ENCODE results near the gene GRID2. TPM values are rescaled to one million over a fixed set of nuclear protein-coding genes. Genes with fewer than 3 reads are reported as not detected.

The GRID2 gene
- total RNA-seq, 1 experiment from 2014 or later, result not detected

DNA sequence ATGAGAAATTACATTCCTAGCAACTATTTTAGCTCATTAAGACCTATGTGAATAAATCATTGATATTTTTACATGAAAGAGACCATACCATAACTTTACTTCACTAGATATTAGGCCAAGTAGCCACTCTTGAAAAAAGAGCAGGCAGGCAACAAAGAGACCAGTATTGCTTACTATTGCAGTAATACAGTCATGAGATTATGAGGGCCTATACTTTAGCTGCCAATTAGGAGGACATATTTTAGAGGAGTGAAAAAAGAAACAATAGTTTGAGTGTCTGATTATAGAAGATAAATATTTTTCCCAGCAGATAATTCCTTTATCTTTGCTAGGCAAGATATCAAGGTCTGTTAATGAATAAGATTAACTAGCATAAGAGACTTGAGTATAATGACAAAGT is 739.0 kb downstream of the GRID2 start:
- no peaks in the 10 kb centered on the region for H3K9me3 ChIP-seq
- Mint-ChIP-seq H3K27ac (ENCODE audit: unreplicated experiment) (no peak overlapping the region), H3K36me3 (ENCODE audit: insufficient read depth, unreplicated experiment) (no peaks in the 10 kb centered on the region), H3K4me3 (ENCODE audit: unreplicated experiment) (no peak overlapping the region), H3K9me3 (ENCODE audit: unreplicated experiment) (no peaks in the 10 kb centered on the region), H3K4me1 (ENCODE audit: low read depth, unreplicated experiment) (no peaks in the 10 kb centered on the region), H3K27me3 (ENCODE audit: insufficient read depth, unreplicated experiment) (no peaks in the 10 kb centered on the region)
- H3K4me3 ChIP-seq (ENCODE audit: low read depth, low read length), result no peak overlapping the region
- ChIA-PET POLR2A (no interaction called here), CTCF (no interaction called here)
- DNase-seq, result no peak
- TF ChIP-seq, protein P1, sequence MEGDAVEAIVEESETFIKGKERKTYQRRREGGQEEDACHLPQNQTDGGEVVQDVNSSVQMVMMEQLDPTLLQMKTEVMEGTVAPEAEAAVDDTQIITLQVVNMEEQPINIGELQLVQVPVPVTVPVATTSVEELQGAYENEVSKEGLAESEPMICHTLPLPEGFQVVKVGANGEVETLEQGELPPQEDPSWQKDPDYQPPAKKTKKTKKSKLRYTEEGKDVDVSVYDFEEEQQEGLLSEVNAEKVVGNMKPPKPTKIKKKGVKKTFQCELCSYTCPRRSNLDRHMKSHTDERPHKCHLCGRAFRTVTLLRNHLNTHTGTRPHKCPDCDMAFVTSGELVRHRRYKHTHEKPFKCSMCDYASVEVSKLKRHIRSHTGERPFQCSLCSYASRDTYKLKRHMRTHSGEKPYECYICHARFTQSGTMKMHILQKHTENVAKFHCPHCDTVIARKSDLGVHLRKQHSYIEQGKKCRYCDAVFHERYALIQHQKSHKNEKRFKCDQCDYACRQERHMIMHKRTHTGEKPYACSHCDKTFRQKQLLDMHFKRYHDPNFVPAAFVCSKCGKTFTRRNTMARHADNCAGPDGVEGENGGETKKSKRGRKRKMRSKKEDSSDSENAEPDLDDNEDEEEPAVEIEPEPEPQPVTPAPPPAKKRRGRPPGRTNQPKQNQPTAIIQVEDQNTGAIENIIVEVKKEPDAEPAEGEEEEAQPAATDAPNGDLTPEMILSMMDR (IDR thresholded peaks at IDR 0.05; ENCODE audit: insufficient read depth in 1 of 2, low read depth in 1 of 2, low read length in 1 of 2, severe bottlenecking in 1 of 2, unreplicated experiment in 1 of 2), result no peak
- no peaks in the 10 kb centered on the region for H3K36me3 ChIP-seq (ENCODE audit: control insufficient read depth, insufficient read depth, low read length)
- intact Hi-C loops (cut with micrococcal nuclease; ENCODE audit: unreplicated experiment), result no loop called here
- no peaks in the 10 kb centered on the region for H3K4me1 ChIP-seq
- H3K27me3 ChIP-seq (replicated peaks; ENCODE audit: control insufficient read depth, insufficient read depth, low read length), result no peaks in the 10 kb centered on the region
- BruUV-seq (replicated peaks), result no TSS peak

DNA sequence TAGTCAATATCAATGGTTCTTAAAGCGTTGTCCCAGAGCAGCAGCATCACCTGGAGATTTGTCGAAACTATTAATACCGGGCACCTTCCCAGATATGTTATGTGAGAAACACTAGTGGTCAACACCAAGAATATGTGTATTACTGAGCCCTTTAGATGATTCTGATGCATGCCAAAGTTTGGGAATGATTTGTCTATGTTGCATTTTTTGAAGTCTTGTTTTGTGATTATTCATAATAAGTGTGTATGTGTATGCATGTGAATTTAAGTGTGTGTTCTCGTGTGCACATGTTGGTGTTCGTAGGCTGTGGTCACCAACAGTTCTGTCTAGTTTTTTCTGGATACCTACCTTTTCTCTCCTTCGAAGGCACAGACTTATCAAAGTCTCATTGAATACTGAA is 749.4 kb downstream of the GRID2 start:
- H3K36me3 ChIP-seq (ENCODE audit: control insufficient read depth, insufficient read depth, low read length), result no peaks in the 10 kb centered on the region
- Mint-ChIP-seq H3K36me3 (ENCODE audit: insufficient read depth, unreplicated experiment) (no peaks in the 10 kb centered on the region), H3K27ac (ENCODE audit: unreplicated experiment) (no peak overlapping the region), H3K9me3 (ENCODE audit: unreplicated experiment) (no peaks in the 10 kb centered on the region), H3K27me3 (ENCODE audit: insufficient read depth, unreplicated experiment) (no peaks in the 10 kb centered on the region), H3K4me1 (ENCODE audit: low read depth, unreplicated experiment) (no peaks in the 10 kb centered on the region), H3K4me3 (ENCODE audit: unreplicated experiment) (no peak overlapping the region)
- TF ChIP-seq, protein P1 (IDR thresholded peaks at IDR 0.05; ENCODE audit: insufficient read depth in 1 of 2, low read depth in 1 of 2, low read length in 1 of 2, severe bottlenecking in 1 of 2, unreplicated experiment in 1 of 2), result no peak
- H3K9me3 ChIP-seq, result no peaks in the 10 kb centered on the region
- DNase-seq, result no peak
- H3K4me3 ChIP-seq (ENCODE audit: low read depth, low read length), result no peak overlapping the region
- intact Hi-C loops (cut with micrococcal nuclease; ENCODE audit: unreplicated experiment), result no loop called here
- no peaks in the 10 kb centered on the region for H3K4me1 ChIP-seq
- no peaks in the 10 kb centered on the region for H3K27me3 ChIP-seq (replicated peaks; ENCODE audit: control insufficient read depth, insufficient read depth, low read length)
- BruUV-seq (replicated peaks), result no TSS peak
- ChIA-PET CTCF (no interaction called here), POLR2A (no interaction called here)

DNA sequence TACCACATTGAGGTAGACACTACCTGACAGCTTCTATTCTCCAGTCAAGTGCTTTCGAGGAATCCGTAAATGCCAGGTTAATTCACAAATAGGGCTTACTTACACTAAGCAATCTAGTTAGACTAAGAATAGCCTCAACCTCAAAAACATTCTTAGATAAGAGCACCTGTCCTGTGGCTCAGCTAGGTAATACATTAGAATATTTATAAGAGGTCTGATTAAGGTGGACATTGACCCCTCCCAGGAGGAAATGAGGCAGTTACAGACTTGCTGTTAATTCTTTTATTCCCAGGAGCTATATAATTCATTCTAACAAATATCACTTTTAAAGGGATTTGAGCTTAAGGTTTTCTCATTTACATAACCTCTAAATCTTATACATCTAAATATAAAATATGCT is 758.1 kb downstream of the GRID2 start:
- TF ChIP-seq, protein P1 (IDR thresholded peaks at IDR 0.05; ENCODE audit: insufficient read depth in 1 of 2, low read depth in 1 of 2, low read length in 1 of 2, severe bottlenecking in 1 of 2, unreplicated experiment in 1 of 2), result no peak
- BruUV-seq (replicated peaks), result no TSS peak

More for the DNA sequence above, 758.1 kb downstream of the GRID2 start:
- Histone ChIP-seq H3K4me3 (ENCODE audit: low read depth, low read length) (no peak overlapping the region), H3K27me3 (replicated peaks; ENCODE audit: control insufficient read depth, insufficient read depth, low read length) (no peaks in the 10 kb centered on the region), H3K9me3 (no peaks in the 10 kb centered on the region), H3K36me3 (ENCODE audit: control insufficient read depth, insufficient read depth, low read length) (no peaks in the 10 kb centered on the region), H3K4me1 (no peaks in the 10 kb centered on the region)
- no peak for DNase-seq
- no peaks in the 10 kb centered on the region for H3K9me3 Mint-ChIP-seq (ENCODE audit: unreplicated experiment)
- ChIA-PET CTCF (no interaction called here), POLR2A (no interaction called here)
- H3K4me1 Mint-ChIP-seq (ENCODE audit: low read depth, unreplicated experiment), result no peaks in the 10 kb centered on the region
- intact Hi-C loops (cut with micrococcal nuclease; ENCODE audit: unreplicated experiment), result no loop called here
- H3K27me3 Mint-ChIP-seq (ENCODE audit: insufficient read depth, unreplicated experiment), result peaks cover 2% of the 10 kb centered on the region
- no peak overlapping the region for H3K4me3 Mint-ChIP-seq (ENCODE audit: unreplicated experiment)
- no peaks in the 10 kb centered on the region for H3K36me3 Mint-ChIP-seq (ENCODE audit: insufficient read depth, unreplicated experiment)
- no peak overlapping the region for H3K27ac Mint-ChIP-seq (ENCODE audit: unreplicated experiment)
